HepG2 (cell line): ENCODE data around the gene AGER. TPM values are rescaled to one million over a fixed set of nuclear protein-coding genes. Genes with fewer than 3 reads are reported as not detected.

Experiments
- AGO1 ChIP-seq: fragments of 200-400 bp; formaldehyde crosslinking; IDR thresholded peaks from 2 replicates; pipeline ENCODE4 v1.6.1; 2017; ENCODE audit warnings: mild to moderate bottlenecking, low read depth, low read length, moderate library complexity; ENCODE audit not compliant: poor library complexity, severe bottlenecking
- EHMT2 ChIP-seq: fragments of 200-600 bp; sonication (generic); IDR thresholded peaks from 2 replicates; pipeline ENCODE4 v1.7.0; 2017; ENCODE audit warnings: antibody characterized with exemption, low read depth, low read length, borderline replicate concordance
- FOXP1 ChIP-seq, 2 experiments: fragments of 450-650 bp in 1 of 2; IDR thresholded peaks; 2 replicates each; pipeline ENCODE4 v1.6.1; 2017 to 2018; ENCODE audit warnings: antibody characterized with exemption in 1 of 2
- GPN1 ChIP-seq: sonication (generic); formaldehyde crosslinking; IDR thresholded peaks from 2 replicates; pipeline ENCODE4 v1.5.1; 2020; ENCODE audit warnings: missing genetic modification reagents, borderline replicate concordance
- GTF3A ChIP-seq: sonication (generic); formaldehyde crosslinking; conservative IDR thresholded peaks from 2 replicates; pipeline ENCODE4 v1.4.0; 2020; ENCODE audit warnings: mild to moderate bottlenecking, missing genetic modification reagents
- MEF2D ChIP-seq: sonication (generic); formaldehyde crosslinking; IDR thresholded peaks from 2 replicates; pipeline ENCODE4 v1.5.1; 2020; ENCODE audit warnings: mild to moderate bottlenecking, missing genetic modification reagents
- MTF2 ChIP-seq: sonication (generic); formaldehyde crosslinking; IDR thresholded peaks from 2 replicates; pipeline ENCODE4 v1.5.0; 2020; ENCODE audit warnings: missing genetic modification reagents, borderline replicate concordance
- YEATS2 ChIP-seq: sonication (generic); formaldehyde crosslinking; IDR thresholded peaks from 2 replicates; pipeline ENCODE4 v1.4.0; 2020; ENCODE audit warnings: missing genetic modification reagents, borderline replicate concordance
- ZBTB7A ChIP-seq: sonication (generic); formaldehyde crosslinking; IDR thresholded peaks from 2 replicates; pipeline ENCODE4 v1.8.0; 2022; ENCODE audit warnings: mild to moderate bottlenecking, missing genetic modification reagents
- ZFP36L1 ChIP-seq: sonication (generic); formaldehyde crosslinking; IDR thresholded peaks from 2 replicates; pipeline ENCODE4 v1.8.0; 2022; ENCODE audit warnings: mild to moderate bottlenecking, missing genetic modification reagents, moderate library complexity
- ZNF292 ChIP-seq: sonication (generic); formaldehyde crosslinking; IDR thresholded peaks from 2 replicates; pipeline ENCODE4 v1.8.1; 2022; ENCODE audit warnings: mild to moderate bottlenecking, low read depth, missing genetic modification reagents, borderline replicate concordance
- ZNF383 ChIP-seq: sonication (generic); formaldehyde crosslinking; IDR thresholded peaks from 2 replicates; pipeline ENCODE4 v1.4.0; 2020; ENCODE audit warnings: missing genetic modification reagents, mild to moderate bottlenecking, borderline replicate concordance
- ZNF451 ChIP-seq: sonication (generic); formaldehyde crosslinking; IDR thresholded peaks from 2 replicates; pipeline ENCODE4 v1.5.0; 2020; ENCODE audit warnings: mild to moderate bottlenecking, missing genetic modification reagents
- ZNF546 ChIP-seq: sonication (generic); formaldehyde crosslinking; conservative IDR thresholded peaks from 2 replicates; pipeline ENCODE4 v1.8.1; 2023; ENCODE audit warnings: mild to moderate bottlenecking, missing genetic modification reagents
- ZNF614 ChIP-seq: IDR thresholded peaks from 2 replicates; pipeline ENCODE4 v1.6.1; 2018; ENCODE audit warnings: missing biosample characterization, missing genetic modification reagents, inconsistent platforms, borderline replicate concordance
- ZNF619 ChIP-seq: sonication (generic); formaldehyde crosslinking; IDR thresholded peaks from 2 replicates; pipeline ENCODE4 v1.4.0; 2020; ENCODE audit warnings: mild to moderate bottlenecking, missing genetic modification reagents
- polyA plus RNA-seq, 8 experiments: library from polyadenylated mRNA; depleted of rRNA in 3 of 8; stranded (reverse) in 7 of 8; unstranded in 1 of 8; fragments of >200 nt; fragmentation: Illumina TruSeq in 4 of 8; extraction: Trizol in 4 of 8; gene quantifications; 2 replicates each; pipeline versions ENCODE4 v1.2.1 to v1.2.3, GENCODE V29; 2011 to 2016; ENCODE audit warnings: low read depth in 4 of 8, missing spikeins in 1 of 8, mixed read lengths in 1 of 8; ENCODE audit not compliant: insufficient read depth in 1 of 8
- total RNA-seq, 5 experiments: library from RNA; depleted of rRNA; stranded (reverse); fragments of >200 nt; fragmentation: Illumina TruSeq; extraction: Trizol; gene quantifications; 2 replicates each; pipeline ENCODE4 v1.2.3, GENCODE V29; 2016; ENCODE audit warnings: low read depth in 1 of 5
- TF ChIP-seq, protein P1 (sequence below): sonication (generic); formaldehyde crosslinking; IDR thresholded peaks from 2 replicates; pipeline ENCODE4 v1.5.0; 2020; ENCODE audit warnings: missing genetic modification reagents
- TF ChIP-seq, protein P2 (sequence below): sonication (generic); formaldehyde crosslinking; IDR thresholded peaks from 2 replicates; pipeline ENCODE4 v1.4.0; 2020; ENCODE audit warnings: mild to moderate bottlenecking, low read depth, missing genetic modification reagents
- TF ChIP-seq, protein P3 (sequence below): sonication (generic); formaldehyde crosslinking; conservative IDR thresholded peaks from 2 replicates; pipeline ENCODE4 v1.4.0; 2020; ENCODE audit warnings: mild to moderate bottlenecking, missing genetic modification reagents, moderate library complexity
- TF ChIP-seq, protein P4 (sequence below): sonication (generic); formaldehyde crosslinking; IDR thresholded peaks from 2 replicates; pipeline ENCODE4 v1.4.0; 2020; ENCODE audit warnings: low read depth, mild to moderate bottlenecking, missing genetic modification reagents

AGER gene
- total and polyA plus RNA-seq, 2 of the 13 experiments (the other 11 are each of a cell fraction or from before 2014, with no cell fraction given) = 1.9 to 5.1 TPM

DNA sequence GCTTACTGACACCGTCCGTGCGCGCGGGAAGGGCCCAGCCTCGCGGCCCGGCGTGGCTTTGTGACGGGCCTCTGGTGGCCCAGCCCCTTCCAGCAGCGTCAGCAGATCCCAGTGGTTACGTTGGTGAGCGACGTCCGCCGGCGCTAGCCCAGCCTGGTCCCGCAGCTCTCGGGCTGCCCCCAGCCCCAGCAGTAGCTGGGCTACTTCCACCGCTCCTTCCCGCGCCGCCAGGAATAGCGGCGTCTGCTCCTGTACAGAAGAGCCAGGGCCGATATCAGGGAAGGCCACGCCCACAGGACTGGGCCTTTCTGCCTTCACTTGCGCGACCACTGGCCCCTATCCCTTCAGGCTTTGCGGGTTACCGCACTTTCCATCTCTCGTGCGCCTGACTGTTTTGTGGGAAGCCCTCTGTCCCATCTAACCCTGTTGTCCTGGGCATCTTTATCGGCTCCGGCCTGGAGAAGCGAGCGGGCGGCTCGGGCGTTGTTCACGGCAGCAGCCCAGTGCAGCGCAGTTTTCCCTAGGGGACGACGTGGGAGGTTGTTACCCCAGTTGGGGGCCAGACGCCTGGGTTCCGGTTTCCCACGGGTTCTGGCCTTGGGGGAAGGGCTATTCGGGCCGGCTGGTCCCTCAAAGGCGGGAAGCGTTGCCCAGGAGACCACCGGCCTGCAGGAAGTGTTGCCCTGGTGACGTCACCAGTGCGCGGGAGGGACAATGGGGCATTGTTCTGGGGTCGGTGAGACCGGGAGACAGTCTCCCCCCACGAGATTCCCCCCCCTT lies 12.0 kb upstream of the AGER start (continued):
- peak; percentile 78; the same call in 1 of the 2 replicates for TF ChIP-seq MEF2D (CRISPR knock-in tag)
- TF ChIP-seq FOXP1 (IDR thresholded peaks at IDR 0.05) = no peak
- TF ChIP-seq FOXP1 (CRISPR knock-in tag; IDR thresholded peaks at IDR 0.05) = no peak; the same call in none of the 2 replicates
- peak; percentile 88; the same call in 1 of the 2 replicates for TF ChIP-seq ZNF546
- TF ChIP-seq EHMT2 = no peak
- TF ChIP-seq ZNF451 (CRISPR knock-in tag) = peak; percentile 79
- peak; percentile 47 for TF ChIP-seq AGO1
- TF ChIP-seq ZNF614 (CRISPR knock-in tag) = 0 out of 2 replicates have a peak, but pooled peaks have one; percentile 5
- TF ChIP-seq, protein P1, sequence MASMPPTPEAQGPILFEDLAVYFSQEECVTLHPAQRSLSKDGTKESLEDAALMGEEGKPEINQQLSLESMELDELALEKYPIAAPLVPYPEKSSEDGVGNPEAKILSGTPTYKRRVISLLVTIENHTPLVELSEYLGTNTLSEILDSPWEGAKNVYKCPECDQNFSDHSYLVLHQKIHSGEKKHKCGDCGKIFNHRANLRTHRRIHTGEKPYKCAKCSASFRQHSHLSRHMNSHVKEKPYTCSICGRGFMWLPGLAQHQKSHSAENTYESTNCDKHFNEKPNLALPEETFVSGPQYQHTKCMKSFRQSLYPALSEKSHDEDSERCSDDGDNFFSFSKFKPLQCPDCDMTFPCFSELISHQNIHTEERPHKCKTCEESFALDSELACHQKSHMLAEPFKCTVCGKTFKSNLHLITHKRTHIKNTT (CRISPR knock-in tag) = 0 out of 2 replicates have a peak, but pooled peaks have one; percentile 29
- TF ChIP-seq, protein P2, sequence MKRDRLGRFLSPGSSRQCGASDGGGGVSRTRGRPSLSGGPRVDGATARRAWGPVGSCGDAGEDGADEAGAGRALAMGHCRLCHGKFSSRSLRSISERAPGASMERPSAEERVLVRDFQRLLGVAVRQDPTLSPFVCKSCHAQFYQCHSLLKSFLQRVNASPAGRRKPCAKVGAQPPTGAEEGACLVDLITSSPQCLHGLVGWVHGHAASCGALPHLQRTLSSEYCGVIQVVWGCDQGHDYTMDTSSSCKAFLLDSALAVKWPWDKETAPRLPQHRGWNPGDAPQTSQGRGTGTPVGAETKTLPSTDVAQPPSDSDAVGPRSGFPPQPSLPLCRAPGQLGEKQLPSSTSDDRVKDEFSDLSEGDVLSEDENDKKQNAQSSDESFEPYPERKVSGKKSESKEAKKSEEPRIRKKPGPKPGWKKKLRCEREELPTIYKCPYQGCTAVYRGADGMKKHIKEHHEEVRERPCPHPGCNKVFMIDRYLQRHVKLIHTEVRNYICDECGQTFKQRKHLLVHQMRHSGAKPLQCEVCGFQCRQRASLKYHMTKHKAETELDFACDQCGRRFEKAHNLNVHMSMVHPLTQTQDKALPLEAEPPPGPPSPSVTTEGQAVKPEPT (CRISPR knock-in tag) = peak; percentile 34; the same call in 1 of the 2 replicates
- TF ChIP-seq, protein P3, sequence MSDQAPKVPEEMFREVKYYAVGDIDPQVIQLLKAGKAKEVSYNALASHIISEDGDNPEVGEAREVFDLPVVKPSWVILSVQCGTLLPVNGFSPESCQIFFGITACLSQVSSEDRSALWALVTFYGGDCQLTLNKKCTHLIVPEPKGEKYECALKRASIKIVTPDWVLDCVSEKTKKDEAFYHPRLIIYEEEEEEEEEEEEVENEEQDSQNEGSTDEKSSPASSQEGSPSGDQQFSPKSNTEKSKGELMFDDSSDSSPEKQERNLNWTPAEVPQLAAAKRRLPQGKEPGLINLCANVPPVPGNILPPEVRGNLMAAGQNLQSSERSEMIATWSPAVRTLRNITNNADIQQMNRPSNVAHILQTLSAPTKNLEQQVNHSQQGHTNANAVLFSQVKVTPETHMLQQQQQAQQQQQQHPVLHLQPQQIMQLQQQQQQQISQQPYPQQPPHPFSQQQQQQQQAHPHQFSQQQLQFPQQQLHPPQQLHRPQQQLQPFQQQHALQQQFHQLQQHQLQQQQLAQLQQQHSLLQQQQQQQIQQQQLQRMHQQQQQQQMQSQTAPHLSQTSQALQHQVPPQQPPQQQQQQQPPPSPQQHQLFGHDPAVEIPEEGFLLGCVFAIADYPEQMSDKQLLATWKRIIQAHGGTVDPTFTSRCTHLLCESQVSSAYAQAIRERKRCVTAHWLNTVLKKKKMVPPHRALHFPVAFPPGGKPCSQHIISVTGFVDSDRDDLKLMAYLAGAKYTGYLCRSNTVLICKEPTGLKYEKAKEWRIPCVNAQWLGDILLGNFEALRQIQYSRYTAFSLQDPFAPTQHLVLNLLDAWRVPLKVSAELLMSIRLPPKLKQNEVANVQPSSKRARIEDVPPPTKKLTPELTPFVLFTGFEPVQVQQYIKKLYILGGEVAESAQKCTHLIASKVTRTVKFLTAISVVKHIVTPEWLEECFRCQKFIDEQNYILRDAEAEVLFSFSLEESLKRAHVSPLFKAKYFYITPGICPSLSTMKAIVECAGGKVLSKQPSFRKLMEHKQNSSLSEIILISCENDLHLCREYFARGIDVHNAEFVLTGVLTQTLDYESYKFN (CRISPR knock-in tag) = no peak; the same call in none of the 2 replicates
- TF ChIP-seq ZNF619 = peak; percentile 67; the same call in 1 of the 2 replicates
- 0 out of 2 replicates have a peak, but pooled peaks have one; percentile 18 for TF ChIP-seq ZNF383 (CRISPR knock-in tag)
- no peak; the same call in 1 of the 2 replicates for TF ChIP-seq YEATS2 (CRISPR knock-in tag)
- TF ChIP-seq, protein P4, sequence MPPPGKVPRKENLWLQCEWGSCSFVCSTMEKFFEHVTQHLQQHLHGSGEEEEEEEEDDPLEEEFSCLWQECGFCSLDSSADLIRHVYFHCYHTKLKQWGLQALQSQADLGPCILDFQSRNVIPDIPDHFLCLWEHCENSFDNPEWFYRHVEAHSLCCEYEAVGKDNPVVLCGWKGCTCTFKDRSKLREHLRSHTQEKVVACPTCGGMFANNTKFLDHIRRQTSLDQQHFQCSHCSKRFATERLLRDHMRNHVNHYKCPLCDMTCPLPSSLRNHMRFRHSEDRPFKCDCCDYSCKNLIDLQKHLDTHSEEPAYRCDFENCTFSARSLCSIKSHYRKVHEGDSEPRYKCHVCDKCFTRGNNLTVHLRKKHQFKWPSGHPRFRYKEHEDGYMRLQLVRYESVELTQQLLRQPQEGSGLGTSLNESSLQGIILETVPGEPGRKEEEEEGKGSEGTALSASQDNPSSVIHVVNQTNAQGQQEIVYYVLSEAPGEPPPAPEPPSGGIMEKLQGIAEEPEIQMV = peak; percentile 92
- TF ChIP-seq ZFP36L1 = peak; percentile 87
- no peak for TF ChIP-seq ZNF292 (CRISPR knock-in tag)
- no peak for TF ChIP-seq GTF3A (CRISPR knock-in tag)
- TF ChIP-seq GPN1 = no peak
- TF ChIP-seq ZBTB7A (CRISPR knock-in tag) = peak; percentile 93
- peak; percentile 86; the same call in 1 of the 2 replicates for TF ChIP-seq MTF2
